ENCODE results near the gene SLC13A4. TPM values are rescaled to one million over a fixed set of nuclear protein-coding genes. Genes with fewer than 3 reads are reported as not detected.
"Not testable (repeated sequence)": the region's sequence is repeated elsewhere in the genome, so short reads cannot be mapped to it uniquely, and the experiment has no call there.

SLC13A4 gene, protein sequence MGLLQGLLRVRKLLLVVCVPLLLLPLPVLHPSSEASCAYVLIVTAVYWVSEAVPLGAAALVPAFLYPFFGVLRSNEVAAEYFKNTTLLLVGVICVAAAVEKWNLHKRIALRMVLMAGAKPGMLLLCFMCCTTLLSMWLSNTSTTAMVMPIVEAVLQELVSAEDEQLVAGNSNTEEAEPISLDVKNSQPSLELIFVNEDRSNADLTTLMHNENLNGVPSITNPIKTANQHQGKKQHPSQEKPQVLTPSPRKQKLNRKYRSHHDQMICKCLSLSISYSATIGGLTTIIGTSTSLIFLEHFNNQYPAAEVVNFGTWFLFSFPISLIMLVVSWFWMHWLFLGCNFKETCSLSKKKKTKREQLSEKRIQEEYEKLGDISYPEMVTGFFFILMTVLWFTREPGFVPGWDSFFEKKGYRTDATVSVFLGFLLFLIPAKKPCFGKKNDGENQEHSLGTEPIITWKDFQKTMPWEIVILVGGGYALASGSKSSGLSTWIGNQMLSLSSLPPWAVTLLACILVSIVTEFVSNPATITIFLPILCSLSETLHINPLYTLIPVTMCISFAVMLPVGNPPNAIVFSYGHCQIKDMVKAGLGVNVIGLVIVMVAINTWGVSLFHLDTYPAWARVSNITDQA
- not detected for total RNA-seq

DNA sequence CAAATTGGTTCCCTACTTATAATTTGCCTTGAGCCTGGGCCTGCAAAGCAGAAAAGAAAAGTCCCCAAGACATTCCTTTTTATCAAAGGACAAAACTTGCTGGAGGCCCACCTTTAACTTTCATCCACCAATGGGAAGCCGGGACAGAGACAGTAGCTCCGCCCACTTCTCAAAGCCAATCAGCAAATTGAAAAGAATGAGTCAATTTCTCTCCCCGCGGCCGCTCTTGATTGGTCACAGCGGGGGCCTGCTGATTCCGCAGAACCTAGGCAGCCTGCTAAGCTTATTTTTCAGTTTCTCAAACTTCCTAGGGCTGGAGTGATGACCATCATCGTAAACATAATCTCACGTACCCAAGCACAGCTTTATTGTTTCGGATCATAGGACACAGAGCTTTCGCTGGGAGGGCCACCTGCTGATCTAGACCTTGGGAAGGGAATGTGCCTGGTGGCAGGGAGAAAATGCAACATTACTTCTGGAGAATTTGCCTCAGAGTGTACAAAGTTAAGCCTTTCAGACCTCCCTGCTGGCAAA, at the start of gene SLC13A4:
SLC13A4 (minus strand) TSS at position 51 of the 534 bp plus-strand sequence. CDS start 690 bp downstream, outside the sequence.
- Histone ChIP-seq H3K9me3 (no peaks in the 10 kb centered on the region), H3K4me3 (no peak within 1 kb of the TSS), H3K27ac (no peak within 1 kb of the TSS), H3K36me3 (no peaks in the 10 kb centered on the region), H3K4me1 (peaks cover 6% of the 10 kb centered on the region), H3K27me3 (no peaks in the 10 kb centered on the region)
- TF ChIP-seq POLR2A (IDR thresholded peaks at IDR 0.05) (no peak), POLR2AphosphoS5 (IDR thresholded peaks at IDR 0.05; ENCODE audit: insufficient read depth in 1 of 2, low read depth in 1 of 2) (no peak)
- TF ChIP-seq, protein P1, sequence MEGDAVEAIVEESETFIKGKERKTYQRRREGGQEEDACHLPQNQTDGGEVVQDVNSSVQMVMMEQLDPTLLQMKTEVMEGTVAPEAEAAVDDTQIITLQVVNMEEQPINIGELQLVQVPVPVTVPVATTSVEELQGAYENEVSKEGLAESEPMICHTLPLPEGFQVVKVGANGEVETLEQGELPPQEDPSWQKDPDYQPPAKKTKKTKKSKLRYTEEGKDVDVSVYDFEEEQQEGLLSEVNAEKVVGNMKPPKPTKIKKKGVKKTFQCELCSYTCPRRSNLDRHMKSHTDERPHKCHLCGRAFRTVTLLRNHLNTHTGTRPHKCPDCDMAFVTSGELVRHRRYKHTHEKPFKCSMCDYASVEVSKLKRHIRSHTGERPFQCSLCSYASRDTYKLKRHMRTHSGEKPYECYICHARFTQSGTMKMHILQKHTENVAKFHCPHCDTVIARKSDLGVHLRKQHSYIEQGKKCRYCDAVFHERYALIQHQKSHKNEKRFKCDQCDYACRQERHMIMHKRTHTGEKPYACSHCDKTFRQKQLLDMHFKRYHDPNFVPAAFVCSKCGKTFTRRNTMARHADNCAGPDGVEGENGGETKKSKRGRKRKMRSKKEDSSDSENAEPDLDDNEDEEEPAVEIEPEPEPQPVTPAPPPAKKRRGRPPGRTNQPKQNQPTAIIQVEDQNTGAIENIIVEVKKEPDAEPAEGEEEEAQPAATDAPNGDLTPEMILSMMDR (IDR thresholded peaks at IDR 0.05): no peak
- DNase-seq (ENCODE audit: extremely low spot score in 2 of 2): no peak
- intact Hi-C loops (cut with DNase I): no loop called here

DNA sequence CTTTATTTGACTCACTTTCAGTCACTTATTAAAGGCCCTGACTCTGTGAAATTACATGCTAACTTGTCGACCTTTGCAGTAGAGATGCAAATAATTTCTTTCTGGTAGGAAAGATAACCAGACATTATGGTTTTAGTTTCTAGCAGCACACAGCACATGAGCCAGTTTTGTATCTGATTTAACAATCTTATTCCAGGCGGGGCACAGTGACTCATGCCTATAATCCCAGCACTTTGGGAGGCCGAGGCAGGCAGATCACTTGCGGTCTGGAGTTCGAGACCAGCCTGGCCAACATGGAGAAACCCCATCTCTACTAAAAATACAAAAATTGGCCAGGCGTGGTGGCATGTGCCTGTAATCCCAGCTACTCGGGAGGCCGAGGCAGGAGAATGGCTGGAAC, 47.9 kb upstream of the SLC13A4 start:
- H3K9me3 ChIP-seq; H3K36me3 ChIP-seq; H3K27me3 ChIP-seq; H3K27ac ChIP-seq; H3K4me3 ChIP-seq; intact Hi-C loops (cut with DNase I); H3K4me1 ChIP-seq: not testable (repeated sequence)
- DNase-seq (ENCODE audit: extremely low spot score in 2 of 2): peak in 1 of 2 donors; percentile 1

DNA sequence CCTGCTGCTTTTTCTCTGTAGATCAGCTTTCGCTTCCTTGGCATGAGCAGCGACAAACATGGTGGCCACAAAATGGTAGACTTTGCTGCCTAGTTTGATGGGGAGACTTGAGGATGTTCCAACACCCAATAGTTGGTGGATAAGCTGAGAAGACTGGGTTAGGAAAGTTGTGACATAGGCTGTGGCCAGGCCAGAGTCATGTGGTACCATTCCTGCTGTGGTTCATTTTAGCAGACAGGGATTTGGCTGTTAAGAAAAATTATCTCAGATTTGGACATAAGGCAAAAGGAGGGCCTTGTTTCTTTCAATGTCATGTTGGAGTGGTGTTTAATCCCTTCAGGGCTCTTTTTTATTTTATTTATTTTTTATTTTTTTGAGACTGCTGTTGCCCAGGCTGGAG, 47.2 kb upstream of the SLC13A4 start:
- Histone ChIP-seq H3K4me3 (no peak overlapping the region), H3K36me3 (no peaks in the 10 kb centered on the region), H3K27ac (no peak overlapping the region), H3K4me1 (no peaks in the 10 kb centered on the region), H3K27me3 (no peaks in the 10 kb centered on the region), H3K9me3 (no peaks in the 10 kb centered on the region)
- peak in 1 of 2 donors; percentile 52 for DNase-seq (ENCODE audit: extremely low spot score in 2 of 2)
- TF ChIP-seq, protein P1 (IDR thresholded peaks at IDR 0.05): no peak
- TF ChIP-seq POLR2A (IDR thresholded peaks at IDR 0.05): no peak
- TF ChIP-seq POLR2AphosphoS5 (IDR thresholded peaks at IDR 0.05; ENCODE audit: insufficient read depth in 1 of 2, low read depth in 1 of 2): no peak
- intact Hi-C loops (cut with DNase I): no loop called here

DNA sequence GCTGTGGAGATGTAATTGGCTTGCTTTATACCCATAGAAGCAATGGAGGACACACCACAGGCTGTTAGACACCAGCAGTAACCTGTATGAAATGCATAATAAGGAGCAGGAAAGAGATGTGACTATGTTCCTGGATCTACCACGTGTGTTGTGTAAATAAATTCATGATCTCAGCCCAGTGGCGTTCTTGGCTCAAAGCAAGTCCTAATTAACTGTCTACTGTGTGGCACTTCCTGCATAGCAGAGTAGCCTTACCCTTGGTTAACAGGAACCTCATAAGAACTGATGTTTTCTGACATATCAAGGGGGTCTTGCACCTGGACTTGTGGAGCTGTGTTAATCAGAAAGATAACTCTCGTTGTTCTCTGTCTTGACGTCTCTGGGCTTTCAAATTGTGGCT, 46.3 kb upstream of the SLC13A4 start:
- Histone ChIP-seq H3K27me3 (no peaks in the 10 kb centered on the region), H3K9me3 (no peaks in the 10 kb centered on the region), H3K4me1 (no peaks in the 10 kb centered on the region), H3K27ac (no peak overlapping the region), H3K4me3 (no peak overlapping the region), H3K36me3 (no peaks in the 10 kb centered on the region)
- intact Hi-C loops (cut with DNase I): no loop called here
- no peak for TF ChIP-seq POLR2A (IDR thresholded peaks at IDR 0.05)
- TF ChIP-seq, protein P1 (IDR thresholded peaks at IDR 0.05): no peak
- TF ChIP-seq POLR2AphosphoS5 (IDR thresholded peaks at IDR 0.05; ENCODE audit: insufficient read depth in 1 of 2, low read depth in 1 of 2): peak in 1 of 2 donors; percentile 47
- peak; percentile 32 to 61 for DNase-seq (ENCODE audit: extremely low spot score in 2 of 2)

DNA sequence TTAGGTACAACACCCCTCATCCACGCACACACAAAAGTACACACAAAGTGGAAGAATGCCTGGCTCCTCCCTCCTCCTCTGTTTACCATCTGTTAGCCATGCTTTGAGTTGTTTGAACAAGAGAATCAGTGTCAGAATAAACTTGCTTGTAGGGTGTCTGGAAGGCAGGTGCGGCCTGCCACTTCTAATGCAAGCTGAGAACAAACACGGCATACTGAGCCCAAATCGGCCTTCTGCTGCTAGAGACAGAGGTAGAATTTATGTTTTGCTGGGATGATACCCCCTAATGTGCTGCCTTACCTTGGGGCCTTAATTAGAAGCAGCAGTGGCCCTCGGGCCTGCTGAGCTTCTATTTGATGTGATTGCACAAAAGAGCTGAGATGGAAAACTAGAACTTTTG, 45.5 kb upstream of the SLC13A4 start:
- H3K27ac ChIP-seq: no peak overlapping the region
- DNase-seq (ENCODE audit: extremely low spot score in 2 of 2): peak in 1 of 2 donors; percentile 64
- no peaks in the 10 kb centered on the region for H3K9me3 ChIP-seq
- no peaks in the 10 kb centered on the region for H3K27me3 ChIP-seq
- no peaks in the 10 kb centered on the region for H3K36me3 ChIP-seq
- H3K4me1 ChIP-seq: no peaks in the 10 kb centered on the region
- no peak overlapping the region for H3K4me3 ChIP-seq
- TF ChIP-seq, protein P1 (IDR thresholded peaks at IDR 0.05): no peak
- TF ChIP-seq POLR2A (IDR thresholded peaks at IDR 0.05) (no peak), POLR2AphosphoS5 (IDR thresholded peaks at IDR 0.05; ENCODE audit: insufficient read depth in 1 of 2, low read depth in 1 of 2) (no peak)
- intact Hi-C loops (cut with DNase I): no loop called here
